ENCODE data around the gene LRFN3. TPM values are rescaled to one million over a fixed set of nuclear protein-coding genes. Genes with fewer than 3 reads are reported as not detected.
"Not testable (repeated sequence)": the region's sequence is repeated elsewhere in the genome, so short reads cannot be mapped to it uniquely, and the experiment has no call there.

LRFN3 gene
- total RNA-seq, 1 donor from 2014 or later = 14.4 TPM

- Histone ChIP-seq H3K27me3 (ENCODE audit: control insufficient read depth, insufficient read depth, low read length) (no peaks in the 10 kb centered on the region), H3K4me3 (ENCODE audit: low read depth, low read length) (no peak overlapping the region), H3K36me3 (ENCODE audit: control insufficient read depth, insufficient read depth, low read length) (no peaks in the 10 kb centered on the region)
- no peak for DNase-seq (ENCODE audit: low read depth)
- no peak for TF ChIP-seq CTCF (IDR thresholded peaks at IDR 0.05; ENCODE audit: insufficient read depth, low read length, poor library complexity, severe bottlenecking)
Observed at GRCh38 chr19:35944556-35944955, 8.4 kb downstream of the LRFN3 start.

- H3K27me3 ChIP-seq (ENCODE audit: control insufficient read depth, insufficient read depth, low read length) = no peaks in the 10 kb centered on the region
- H3K36me3 ChIP-seq (ENCODE audit: control insufficient read depth, insufficient read depth, low read length) = no peaks in the 10 kb centered on the region
- no peak overlapping the region for H3K4me3 ChIP-seq (ENCODE audit: low read depth, low read length)
- DNase-seq (ENCODE audit: low read depth) = no peak
- TF ChIP-seq CTCF (IDR thresholded peaks at IDR 0.05; ENCODE audit: insufficient read depth, low read length, poor library complexity, severe bottlenecking) = no peak
Observed at GRCh38 chr19:35945121-35945790, 9.1 kb downstream of the LRFN3 start.

- TF ChIP-seq CTCF (IDR thresholded peaks at IDR 0.05; ENCODE audit: insufficient read depth, low read length, poor library complexity, severe bottlenecking) = no peak
- DNase-seq (ENCODE audit: low read depth) = no peak
- Histone ChIP-seq H3K27me3 (ENCODE audit: control insufficient read depth, insufficient read depth, low read length) (no peaks in the 10 kb centered on the region), H3K36me3 (ENCODE audit: control insufficient read depth, insufficient read depth, low read length) (no peaks in the 10 kb centered on the region), H3K4me3 (ENCODE audit: low read depth, low read length) (no peak overlapping the region)
Observed at GRCh38 chr19:35946203-35946602, 10.0 kb downstream of the LRFN3 start.

- no peak for DNase-seq (ENCODE audit: low read depth)
- TF ChIP-seq CTCF (IDR thresholded peaks at IDR 0.05; ENCODE audit: insufficient read depth, low read length, poor library complexity, severe bottlenecking) = no peak
- Histone ChIP-seq H3K36me3 (ENCODE audit: control insufficient read depth, insufficient read depth, low read length) (no peaks in the 10 kb centered on the region), H3K27me3 (ENCODE audit: control insufficient read depth, insufficient read depth, low read length) (no peaks in the 10 kb centered on the region), H3K4me3 (ENCODE audit: low read depth, low read length) (no peak overlapping the region)
Observed at GRCh38 chr19:35949131-35949530, 13.0 kb downstream of the LRFN3 start.

GRCh38 chr19:35955881-35956634 is 19.9 kb downstream of the LRFN3 start:
- H3K27me3 ChIP-seq (ENCODE audit: control insufficient read depth, insufficient read depth, low read length) = peaks cover 31% of the 10 kb centered on the region
- no peak for TF ChIP-seq CTCF (IDR thresholded peaks at IDR 0.05; ENCODE audit: insufficient read depth, low read length, poor library complexity, severe bottlenecking)
- H3K4me3 ChIP-seq (ENCODE audit: low read depth, low read length) = no peak overlapping the region
- H3K36me3 ChIP-seq (ENCODE audit: control insufficient read depth, insufficient read depth, low read length) = no peaks in the 10 kb centered on the region
- no peak for DNase-seq (ENCODE audit: low read depth)

GRCh38 chr19:35957411-35957810 is 21.2 kb downstream of the LRFN3 start:
- DNase-seq (ENCODE audit: low read depth); H3K4me3 ChIP-seq (ENCODE audit: low read depth, low read length); H3K36me3 ChIP-seq (ENCODE audit: control insufficient read depth, insufficient read depth, low read length): not testable (repeated sequence)
- peaks cover 31% of the 10 kb centered on the region for H3K27me3 ChIP-seq (ENCODE audit: control insufficient read depth, insufficient read depth, low read length)
